IPS DF 4.7 (cell line): ENCODE results near the gene PNLIPRP3.
"Not testable (repeated sequence)": the region's sequence is repeated elsewhere in the genome, so short reads cannot be mapped to it uniquely, and the experiment has no call there.

Source experiments
- DNase-seq: peaks from one replicate; pipeline ENCODE4 v3.0.0-alpha.2; 2013; ENCODE audit warnings: low spot score; ENCODE audit errors: extremely low read depth

Gene PNLIPRP3

GRCh38 chr10:116427671-116428070, at the start of gene PNLIPRP3:
Gene PNLIPRP3, plus strand, starts transcription at chr10:116427847. Its CDS starts 166 bp downstream, at chr10:116428013.
- DNase-seq, result no peak

- DNase-seq, result no peak
Observed at GRCh38 chr10:116382290-116382689, 45.4 kb upstream of the PNLIPRP3 start.

- no peak for DNase-seq
Observed at GRCh38 chr10:116385311-116385710, 42.3 kb upstream of the PNLIPRP3 start.

- DNase-seq, result no peak
Observed at GRCh38 chr10:116385994-116386809, 41.4 kb upstream of the PNLIPRP3 start.

- not testable (repeated sequence) for DNase-seq
Observed at GRCh38 chr10:116393246-116393831, 34.3 kb upstream of the PNLIPRP3 start.

GRCh38 chr10:116395223-116395985, 32.2 kb upstream of the PNLIPRP3 start:
- DNase-seq, result no peak

- DNase-seq, result no peak
Observed at GRCh38 chr10:116398224-116398623, 29.4 kb upstream of the PNLIPRP3 start.

GRCh38 chr10:116402858-116403257, 24.8 kb upstream of the PNLIPRP3 start:
- DNase-seq, result no peak

GRCh38 chr10:116403740-116404250, 23.9 kb upstream of the PNLIPRP3 start:
- no peak for DNase-seq

- no peak for DNase-seq
Observed at GRCh38 chr10:116408719-116409118, 18.9 kb upstream of the PNLIPRP3 start.

- no peak for DNase-seq
Observed at GRCh38 chr10:116410351-116410750, 17.3 kb upstream of the PNLIPRP3 start.

- no peak for DNase-seq
Observed at GRCh38 chr10:116417821-116418220, 9.8 kb upstream of the PNLIPRP3 start.

GRCh38 chr10:116418389-116418788, 9.3 kb upstream of the PNLIPRP3 start:
- no peak for DNase-seq

GRCh38 chr10:116421815-116422214, 5.8 kb upstream of the PNLIPRP3 start:
- DNase-seq, result no peak

- DNase-seq, result no peak
Observed at GRCh38 chr10:116429288-116429977, 1.8 kb downstream of the PNLIPRP3 start.

- no peak for DNase-seq
Observed at GRCh38 chr10:116430288-116430687, 2.6 kb downstream of the PNLIPRP3 start.

- no peak for DNase-seq
Observed at GRCh38 chr10:116431598-116431997, 4.0 kb downstream of the PNLIPRP3 start.

- no peak for DNase-seq
Observed at GRCh38 chr10:116437076-116437692, 9.5 kb downstream of the PNLIPRP3 start.

GRCh38 chr10:116440330-116441030, 12.8 kb downstream of the PNLIPRP3 start:
- no peak for DNase-seq

- DNase-seq, result peak; percentile 11
Observed at GRCh38 chr10:116444527-116445142, 17.0 kb downstream of the PNLIPRP3 start.
